Activated B cell treated with CpG ODN at 0.5 μM for 24 hours (primary cell): ENCODE results near the gene MTTP. TPM values are rescaled to one million over a fixed set of nuclear protein-coding genes. Genes with fewer than 3 reads are reported as not detected.

Source experiments
- ATAC-seq: fragments of 200-7000 bp; cut with Tn5 transposase; one replicate; pipeline ENCODE4 v1.10.0; 2021; ENCODE audit warnings: low read depth, mild to moderate bottlenecking, moderate library complexity
- CTCF ChIA-PET: fragments of 350-600 bp; sonication (Branson Sonifier 250); formaldehyde crosslinking; loops from one replicate; lab custom pipeline; 2021; ENCODE audit warnings: antibody characterized with exemption; lab: Charles Lee
- POLR2A ChIA-PET: fragments of 350-600 bp; sonication (Branson Sonifier 250); formaldehyde crosslinking; loops from one replicate; lab custom pipeline; 2021; ENCODE audit warnings: antibody characterized with exemption; lab: Charles Lee
- DNase-seq: peaks from one replicate; pipeline ENCODE4 v3.0.0; 2022
- H3K27ac Mint-ChIP-seq: one replicate; pipeline ENCODE4 v1.8.0; 2020; ENCODE audit warnings: mixed read lengths
- H3K27me3 Mint-ChIP-seq: one replicate; pipeline ENCODE4 v1.8.0; 2021; ENCODE audit warnings: mixed read lengths
- H3K36me3 Mint-ChIP-seq: one replicate; pipeline ENCODE4 v1.8.0; 2021; ENCODE audit warnings: low read depth, mixed read lengths
- H3K4me1 Mint-ChIP-seq: one replicate; pipeline ENCODE4 v1.8.0; 2021; ENCODE audit warnings: mixed read lengths
- H3K4me3 Mint-ChIP-seq: one replicate; pipeline ENCODE4 v1.8.0; 2020; ENCODE audit warnings: mild to moderate bottlenecking, mixed read lengths
- H3K9me3 Mint-ChIP-seq: one replicate; pipeline ENCODE4 v1.8.0; 2020; ENCODE audit warnings: mixed read lengths
- intact Hi-C: fragments of 100-400 bp; cut with micrococcal nuclease; formaldehyde crosslinking; loops from one replicate; pipeline ENCODE4 v1.15.1; 2024
- total RNA-seq: library from RNA; stranded (reverse); gene quantifications from 2 replicates; pipeline ENCODE4 v1.2.3, GENCODE V29; 2022
- TF ChIP-seq, protein P1 (sequence below): fragments of 200-600 bp; IDR thresholded peaks from one replicate; pipeline ENCODE4 v1.8.0; 2022; ENCODE audit warnings: antibody characterized with exemption, mild to moderate bottlenecking

The MTTP gene
- total RNA-seq, 1 donor from 2014 or later = 0.27 TPM

GRCh38 chr4:99625369-99625768 lies 50.7 kb downstream of the MTTP start:
- no peak overlapping the region for H3K27ac Mint-ChIP-seq
- intact Hi-C loops = no loop called here
- H3K36me3 Mint-ChIP-seq = no peaks in the 10 kb centered on the region
- ChIA-PET POLR2A (no interaction called here), CTCF (no interaction called here)
- DNase-seq = no peak
- peaks cover 10% of the 10 kb centered on the region for H3K27me3 Mint-ChIP-seq
- H3K4me1 Mint-ChIP-seq = no peaks in the 10 kb centered on the region
- TF ChIP-seq, protein P1, sequence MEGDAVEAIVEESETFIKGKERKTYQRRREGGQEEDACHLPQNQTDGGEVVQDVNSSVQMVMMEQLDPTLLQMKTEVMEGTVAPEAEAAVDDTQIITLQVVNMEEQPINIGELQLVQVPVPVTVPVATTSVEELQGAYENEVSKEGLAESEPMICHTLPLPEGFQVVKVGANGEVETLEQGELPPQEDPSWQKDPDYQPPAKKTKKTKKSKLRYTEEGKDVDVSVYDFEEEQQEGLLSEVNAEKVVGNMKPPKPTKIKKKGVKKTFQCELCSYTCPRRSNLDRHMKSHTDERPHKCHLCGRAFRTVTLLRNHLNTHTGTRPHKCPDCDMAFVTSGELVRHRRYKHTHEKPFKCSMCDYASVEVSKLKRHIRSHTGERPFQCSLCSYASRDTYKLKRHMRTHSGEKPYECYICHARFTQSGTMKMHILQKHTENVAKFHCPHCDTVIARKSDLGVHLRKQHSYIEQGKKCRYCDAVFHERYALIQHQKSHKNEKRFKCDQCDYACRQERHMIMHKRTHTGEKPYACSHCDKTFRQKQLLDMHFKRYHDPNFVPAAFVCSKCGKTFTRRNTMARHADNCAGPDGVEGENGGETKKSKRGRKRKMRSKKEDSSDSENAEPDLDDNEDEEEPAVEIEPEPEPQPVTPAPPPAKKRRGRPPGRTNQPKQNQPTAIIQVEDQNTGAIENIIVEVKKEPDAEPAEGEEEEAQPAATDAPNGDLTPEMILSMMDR = no peak
- H3K9me3 Mint-ChIP-seq = no peaks in the 10 kb centered on the region
- no peak for ATAC-seq
- no peak overlapping the region for H3K4me3 Mint-ChIP-seq

DNA sequence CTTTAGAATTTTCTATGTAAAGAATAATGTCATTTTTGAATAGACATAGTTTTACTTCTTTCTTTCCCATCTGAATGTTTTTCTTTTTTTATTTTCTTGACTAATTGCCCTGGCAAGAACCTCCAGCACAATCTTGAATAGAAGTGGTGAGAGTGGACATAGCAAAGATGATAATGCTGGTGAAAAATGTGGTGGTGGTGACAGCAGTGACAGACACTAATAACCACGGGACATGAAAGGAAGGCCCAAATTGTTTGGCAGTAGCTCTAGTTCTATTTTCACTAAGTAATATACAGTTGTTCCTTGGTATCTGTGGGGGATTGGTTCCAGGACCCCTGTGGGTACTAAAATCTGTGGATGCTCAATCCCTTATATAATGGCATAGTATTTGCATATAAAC lies 53.4 kb downstream of the MTTP start:
- no peaks in the 10 kb centered on the region for H3K9me3 Mint-ChIP-seq
- H3K27ac Mint-ChIP-seq = no peak overlapping the region
- no peaks in the 10 kb centered on the region for H3K4me1 Mint-ChIP-seq
- ATAC-seq (no peak), DNase-seq (no peak)
- no peaks in the 10 kb centered on the region for H3K36me3 Mint-ChIP-seq
- TF ChIP-seq, protein P1 = no peak
- peaks cover 12% of the 10 kb centered on the region for H3K27me3 Mint-ChIP-seq
- ChIA-PET CTCF (no interaction called here), POLR2A (no interaction called here)
- no peak overlapping the region for H3K4me3 Mint-ChIP-seq
- intact Hi-C loops = no loop called here

GRCh38 chr4:99629962-99630554 lies 55.4 kb downstream of the MTTP start:
- Mint-ChIP-seq H3K4me3 (no peak overlapping the region), H3K9me3 (no peaks in the 10 kb centered on the region), H3K4me1 (no peaks in the 10 kb centered on the region), H3K27ac (no peak overlapping the region), H3K27me3 (peaks cover 16% of the 10 kb centered on the region), H3K36me3 (no peaks in the 10 kb centered on the region)
- DNase-seq (no peak), ATAC-seq (no peak)
- POLR2A ChIA-PET = interaction anchor here (0.6 kb wide), 1 partner anchor 13 kb away, joined by 3 read pairs; no protein-coding TSS in a partner anchor
- CTCF ChIA-PET = no interaction called here
- TF ChIP-seq, protein P1 = no peak
- intact Hi-C loops = no loop called here

GRCh38 chr4:99630857-99631360 lies 56.3 kb downstream of the MTTP start:
- Mint-ChIP-seq H3K4me1 (no peaks in the 10 kb centered on the region), H3K4me3 (no peak overlapping the region), H3K9me3 (peaks cover 2% of the 10 kb centered on the region), H3K27ac (no peak overlapping the region), H3K36me3 (no peaks in the 10 kb centered on the region), H3K27me3 (peaks cover 16% of the 10 kb centered on the region)
- ATAC-seq (no peak), DNase-seq (no peak)
- intact Hi-C loops = no loop called here
- POLR2A ChIA-PET = interaction anchor here (0.6 kb wide), 1 partner anchor 12 kb away, joined by 3 read pairs; no protein-coding TSS in a partner anchor
- TF ChIP-seq, protein P1 = no peak
- CTCF ChIA-PET = no interaction called here

DNA sequence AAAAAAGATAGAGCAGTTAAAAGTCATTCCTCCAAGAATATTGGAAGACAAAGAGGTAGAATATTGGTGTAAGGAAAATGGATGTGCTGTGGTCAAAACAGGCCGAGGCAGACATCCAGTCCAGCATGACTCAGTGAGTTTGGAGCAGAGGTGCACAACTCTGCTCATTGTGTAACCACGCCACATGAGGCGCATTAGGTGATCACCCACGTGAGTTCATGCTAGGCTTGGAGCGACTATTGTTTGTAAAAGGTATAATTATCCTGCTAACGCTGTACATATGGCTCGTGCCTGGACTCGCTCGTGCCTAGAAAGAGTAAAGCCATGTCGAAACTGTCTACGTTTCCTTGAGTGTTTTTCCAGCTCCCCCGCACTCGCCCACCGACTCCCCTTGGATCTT lies 59.1 kb downstream of the MTTP start:
- Mint-ChIP-seq H3K4me3 (no peak overlapping the region), H3K36me3 (no peaks in the 10 kb centered on the region), H3K27ac (no peak overlapping the region), H3K4me1 (no peaks in the 10 kb centered on the region), H3K9me3 (peaks cover 2% of the 10 kb centered on the region), H3K27me3 (peaks cover 15% of the 10 kb centered on the region)
- TF ChIP-seq, protein P1 = no peak
- intact Hi-C loops = no loop called here
- ChIA-PET POLR2A (no interaction called here), CTCF (no interaction called here)
- ATAC-seq = no peak
- DNase-seq = no peak
